IMR-90 (cell line): ENCODE results near the gene RRP9. TPM values are rescaled to one million over a fixed set of nuclear protein-coding genes. Genes with fewer than 3 reads are reported as not detected.
A peak's percentile ranks its signal among the peaks of the same experiment; 100 is the strongest.

Experiments
- ATAC-seq: fragments of 200-7000 bp; cut with Tn5 transposase; 2 replicates; pipeline ENCODE4 v1.9.1; 2020; ENCODE audit warnings: low read depth, mild to moderate bottlenecking, moderate library complexity
- BruUV-seq: library from RNA; stranded (reverse); fragments of 400-500 nt; replicated peaks from 2 replicates; lab custom pipeline; 2021; lab: Mats Ljungman, UMichigan
- CTCF ChIA-PET: fragments of 300-600 bp; formaldehyde crosslinking; extraction: SDS; loops from one replicate; lab custom pipeline; 2021; ENCODE audit warnings: antibody characterized with exemption; lab: Yijun Ruan, JAX
- POLR2A ChIA-PET: fragments of 300-600 bp; sonication (Branson Sonifier 250); formaldehyde crosslinking; loops from one replicate; lab custom pipeline; 2022; ENCODE audit warnings: antibody characterized with exemption; ENCODE audit not compliant: unreplicated experiment; lab: Charles Lee
- DNase-seq: peaks from one replicate; pipeline ENCODE4 v3.0.0; 2013
- H2AFZ ChIP-seq: replicated peaks from 2 replicates; pipeline ENCODE3; 2013; ENCODE audit warnings: low read length, mild to moderate bottlenecking; ENCODE audit not compliant: poor library complexity
- H2AK5ac ChIP-seq: 2 replicates; pipeline ENCODE4 v1.6.1; 2013; ENCODE audit warnings: low read depth, low read length, inconsistent platforms
- H2AK9ac ChIP-seq: replicated peaks from 2 replicates; pipeline ENCODE3; 2013; ENCODE audit warnings: mild to moderate bottlenecking, low read depth, low read length, moderate library complexity; ENCODE audit not compliant: poor library complexity
- H2BK120ac ChIP-seq: 2 replicates; pipeline ENCODE4 v1.6.1; 2013; ENCODE audit warnings: low read depth, low read length, inconsistent platforms
- H2BK15ac ChIP-seq: 3 replicates; pipeline ENCODE4 v1.6.1; 2013; ENCODE audit warnings: low read depth, low read length, inconsistent platforms
- H2BK20ac ChIP-seq: 2 replicates; pipeline ENCODE4 v1.6.1; 2013; ENCODE audit warnings: low read depth, mild to moderate bottlenecking, inconsistent platforms, low read length, moderate library complexity
- H2BK5ac ChIP-seq: 2 replicates; pipeline ENCODE4 v1.6.1; 2013; ENCODE audit warnings: mild to moderate bottlenecking, low read depth, low read length, inconsistent platforms; ENCODE audit not compliant: poor library complexity, severe bottlenecking
- H3K14ac ChIP-seq: replicated peaks from 2 replicates; pipeline ENCODE4 v1.6.1; 2013; ENCODE audit warnings: low read depth, low read length, inconsistent platforms
- H3K18ac ChIP-seq: 2 replicates; pipeline ENCODE4 v1.6.1; 2013; ENCODE audit warnings: low read depth, low read length, control low read depth
- H3K23ac ChIP-seq: 2 replicates; pipeline ENCODE4 v1.6.1; 2013; ENCODE audit warnings: low read depth, low read length, inconsistent platforms
- H3K27ac ChIP-seq: 2 replicates; pipeline ENCODE4 v1.5.1; 2013; ENCODE audit warnings: mild to moderate bottlenecking, control low read depth, low read length; ENCODE audit not compliant: insufficient read depth
- H3K27me3 ChIP-seq: 2 replicates; pipeline ENCODE4 v1.6.1; 2013; ENCODE audit warnings: low read length; ENCODE audit not compliant: control insufficient read depth, insufficient read depth
- H3K36me3 ChIP-seq: 2 replicates; pipeline ENCODE4 v1.6.1; 2013; ENCODE audit warnings: low read length, mixed read lengths; ENCODE audit not compliant: control insufficient read depth, insufficient read depth
- H3K4ac ChIP-seq: 2 replicates; pipeline ENCODE4 v1.6.1; 2013; ENCODE audit warnings: low read depth, low read length, inconsistent platforms
- H3K4me1 ChIP-seq: 2 replicates; pipeline ENCODE4 v1.6.1; 2013; ENCODE audit warnings: low read length, mixed read lengths; ENCODE audit not compliant: control insufficient read depth, insufficient read depth
- H3K4me2 ChIP-seq: 2 replicates; pipeline ENCODE4 v1.6.1; 2013; ENCODE audit warnings: low read depth, mild to moderate bottlenecking, control low read depth, low read length, moderate library complexity
- H3K4me3 ChIP-seq: 2 replicates; pipeline ENCODE4 v1.5.1; 2013; ENCODE audit warnings: low read depth, mild to moderate bottlenecking, control low read depth, low read length, moderate library complexity; ENCODE audit not compliant: insufficient read depth
- H3K56ac ChIP-seq: 2 replicates; pipeline ENCODE4 v1.6.1; 2013; ENCODE audit warnings: low read length, inconsistent platforms; ENCODE audit not compliant: insufficient read depth; ENCODE audit errors: extremely low read depth
- H3K79me1 ChIP-seq, 2 experiments: 2 replicates each; pipeline ENCODE4 v1.6.1; 2013; ENCODE audit warnings: low read length in 2 of 2, inconsistent platforms in 1 of 2, low read depth in 1 of 2
- H3K9ac ChIP-seq: 2 replicates; pipeline ENCODE4 v1.6.1; 2013; ENCODE audit warnings: low read depth, low read length, control low read depth
- H3K9me1 ChIP-seq: 2 replicates; pipeline ENCODE4 v1.6.1; 2013; ENCODE audit warnings: low read length, inconsistent platforms; ENCODE audit not compliant: insufficient read depth
- H3K9me3 ChIP-seq: 2 replicates; pipeline ENCODE4 v1.6.1; 2013; ENCODE audit warnings: low read length; ENCODE audit not compliant: control insufficient read depth, insufficient read depth
- H4K20me1 ChIP-seq: 2 replicates; pipeline ENCODE4 v1.6.1; 2013; ENCODE audit warnings: low read length, inconsistent platforms; ENCODE audit not compliant: insufficient read depth
- H4K5ac ChIP-seq: 2 replicates; pipeline ENCODE4 v1.6.1; 2013; ENCODE audit warnings: mild to moderate bottlenecking, low read depth, low read length, control low read depth
- H4K8ac ChIP-seq, 2 experiments: 2 replicates each; pipeline ENCODE4 v1.6.1; 2013; ENCODE audit warnings: low read depth in 2 of 2, low read length in 2 of 2, control low read depth in 1 of 2, inconsistent platforms in 1 of 2
- H4K91ac ChIP-seq: 2 replicates; pipeline ENCODE4 v1.6.1; 2013; ENCODE audit warnings: low read depth, low read length, inconsistent platforms; ENCODE audit not compliant: insufficient read depth
- BHLHE40 ChIP-seq: fragments of 150-350 bp; IDR thresholded peaks from 2 replicates; pipeline ENCODE4 v1.6.1; 2016; ENCODE audit warnings: mild to moderate bottlenecking, low read depth, low read length
- CEBPB ChIP-seq: IDR thresholded peaks from 2 replicates; pipeline ENCODE4 v1.6.1; 2012; ENCODE audit warnings: low read depth, low read length, improper control_type of control experiment
- CHD1 ChIP-seq: IDR thresholded peaks from 2 replicates; pipeline ENCODE4 v1.6.1; 2012; ENCODE audit warnings: low read depth, low read length, improper control_type of control experiment
- FOS ChIP-seq: fragments of 150-350 bp; IDR thresholded peaks from 2 replicates; pipeline ENCODE4 v1.6.1; 2016; ENCODE audit warnings: low read depth, low read length
- MAFK ChIP-seq: IDR thresholded peaks from 2 replicates; pipeline ENCODE4 v1.6.1; 2012; ENCODE audit warnings: low read depth, low read length, improper control_type of control experiment
- MXI1 ChIP-seq: IDR thresholded peaks from 2 replicates; pipeline ENCODE4 v1.6.1; 2012; ENCODE audit warnings: low read depth, mild to moderate bottlenecking, low read length, moderate library complexity, borderline replicate concordance
- NFE2L2 ChIP-seq: fragments of 150-350 bp; IDR thresholded peaks from 2 replicates; pipeline ENCODE4 v1.6.1; 2016; ENCODE audit warnings: low read depth, mild to moderate bottlenecking, low read length
- POLR2A ChIP-seq: IDR thresholded peaks from 2 replicates; pipeline ENCODE4 v1.6.1; 2012; ENCODE audit warnings: mild to moderate bottlenecking, low read depth, low read length
- RAD21 ChIP-seq: IDR thresholded peaks from 2 replicates; pipeline ENCODE4 v1.6.1; 2012; ENCODE audit warnings: low read length, improper control_type of control experiment
- RCOR1 ChIP-seq: IDR thresholded peaks from 2 replicates; pipeline ENCODE4 v1.6.1; 2012; ENCODE audit warnings: mild to moderate bottlenecking, low read length, improper control_type of control experiment; ENCODE audit not compliant: insufficient replicate concordance
- RFX5 ChIP-seq: IDR thresholded peaks from 2 replicates; pipeline ENCODE4 v1.8.0; 2012; ENCODE audit warnings: low read depth, mild to moderate bottlenecking, low read length, moderate library complexity
- SMC3 ChIP-seq: fragments of 150-350 bp; IDR thresholded peaks from 2 replicates; pipeline ENCODE4 v1.6.1; 2016; ENCODE audit warnings: low read depth, mild to moderate bottlenecking, antibody characterized with exemption, low read length, moderate library complexity
- WGBS, 2 experiments: methylation state at CpG; one replicate each; pipeline versions ENCODE4 v1.1.5 to v1.1.7; 2013; ENCODE audit warnings: missing lambda C conversion rate in 2 of 2; ENCODE audit not compliant: insufficient read length in 1 of 2; ENCODE audit errors: extremely low coverage in 2 of 2; 5-methylcytosine and 5-hydroxymethylcytosine counted together
- dilution Hi-C: fragments of 300-500 bp; cut with HindIII; formaldehyde crosslinking; loops from one replicate; pipeline ENCODE4 v1.14.3; 2018; ENCODE audit warnings: low sequenced_read_pairs; ENCODE audit not compliant: unreplicated experiment
- in situ Hi-C: fragments of 300-500 bp; cut with MboI; formaldehyde crosslinking; loops from 3 replicates; pipeline ENCODE4 v1.14.3; 2019; ENCODE audit warnings: low sequenced_read_pairs, inconsistent platforms, mixed read lengths
- intact Hi-C: fragments of 100-400 bp; cut with micrococcal nuclease; formaldehyde crosslinking; loops from 2 replicates; pipeline ENCODE4 v1.10.0; 2022
- polyA plus RNA-seq, 3 experiments: library from polyadenylated mRNA; depleted of rRNA; stranded (reverse); fragments of >200 nt; gene quantifications; 2 replicates each; pipeline ENCODE4 v1.2.3, GENCODE V29; 2012; ENCODE audit warnings: low replicate concordance in 1 of 3
- total RNA-seq: library from RNA; depleted of rRNA; stranded (reverse); fragments of >200 nt; gene quantifications from 2 replicates; pipeline ENCODE4 v1.2.3, GENCODE V29; 2012
- TF ChIP-seq, protein P1 (sequence below): fragments of 150-350 bp; IDR thresholded peaks from 2 replicates; pipeline ENCODE4 v1.6.1; 2016; ENCODE audit warnings: low read depth, mild to moderate bottlenecking, low read length, moderate library complexity, borderline replicate concordance
- TF ChIP-seq, protein P2 (sequence below): fragments of 150-350 bp; IDR thresholded peaks from 2 replicates; pipeline ENCODE4 v1.6.1; 2017; ENCODE audit warnings: mild to moderate bottlenecking, antibody characterized with exemption, low read length, low read depth
- TF ChIP-seq, protein P3 (sequence below): conservative IDR thresholded peaks from 2 replicates; pipeline ENCODE4 v1.5.1; 2012; ENCODE audit warnings: mild to moderate bottlenecking, low read depth, low read length, improper control_type of control experiment

RRP9 gene
- total and polyA plus RNA-seq, 2 of the 4 experiments (the other 2 are of a cell fraction): 30.9 to 39.8 TPM

DNA sequence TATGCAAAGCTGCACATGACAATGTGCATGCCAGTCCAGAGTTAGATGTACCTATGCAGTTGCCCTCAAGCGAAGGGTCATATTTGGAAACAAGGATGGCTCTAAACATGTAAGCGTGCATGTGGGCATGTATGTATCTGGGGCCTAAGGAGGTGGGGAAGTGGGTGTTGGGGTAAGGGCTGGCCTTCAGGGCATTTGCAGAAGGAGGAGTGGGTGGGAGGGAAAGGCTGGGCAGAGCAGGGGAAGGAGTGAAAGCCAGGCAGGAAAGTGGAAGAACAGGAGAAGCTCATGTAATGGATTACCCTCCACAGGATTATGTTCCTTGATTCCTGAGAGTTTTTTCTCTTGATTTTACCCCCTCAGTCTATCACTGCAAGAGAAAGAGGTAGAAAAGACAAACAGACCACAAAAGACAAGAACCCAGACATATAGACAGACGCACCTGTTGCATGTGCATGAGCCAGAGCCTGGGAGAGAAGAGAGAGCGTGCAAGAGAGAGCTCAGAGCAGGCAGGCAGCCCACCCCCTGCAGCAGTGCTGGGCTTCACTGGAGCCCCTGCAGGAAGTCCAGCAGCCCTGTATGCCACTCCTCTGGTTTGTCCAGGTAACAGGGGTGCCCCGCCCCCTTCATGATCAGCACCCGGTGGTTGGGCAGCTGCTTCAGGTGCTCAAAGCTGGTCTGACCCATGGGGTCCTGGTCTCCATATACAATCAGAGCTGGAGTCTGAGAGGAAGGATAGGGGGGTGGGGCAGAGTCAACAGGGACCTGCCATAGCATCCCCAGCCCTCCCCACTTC lies 27.4 kb upstream of the RRP9 start:
- Histone ChIP-seq H4K5ac (no peak overlapping the region), H3K9ac (no peak overlapping the region), H2BK120ac (no peak overlapping the region), H3K18ac (no peak overlapping the region), H3K27me3 (no peaks in the 10 kb centered on the region), H3K4me2 (no peak overlapping the region; the same call in 1 of the 2 replicates), H3K56ac (no peak overlapping the region), H4K20me1 (no peaks in the 10 kb centered on the region; the same call in 1 of the 2 replicates), H3K9me3 (no peaks in the 10 kb centered on the region), H3K36me3 (no peaks in the 10 kb centered on the region; the same call in 1 of the 2 replicates), H2BK20ac (no peak overlapping the region), H2BK5ac (no peak overlapping the region), H3K4ac (peak overlapping the region; percentile 63; the same call in 1 of the 2 replicates), H4K8ac (no peak overlapping the region), H3K23ac (peak overlapping the region; percentile 48; the same call in 1 of the 2 replicates), H4K91ac (no peak overlapping the region), H3K79me1 (peaks cover 35 to 61% of the 10 kb centered on the region in 2 experiments), H3K27ac (no peak overlapping the region), H2AFZ (peak overlapping the region; percentile 38), H3K4me1 (peaks cover 26% of the 10 kb centered on the region), H2AK5ac (no peak overlapping the region), H3K4me3 (no peak overlapping the region), H3K9me1 (peaks cover 21% of the 10 kb centered on the region), H2AK9ac (no peak overlapping the region), H3K14ac (0 out of 2 replicates have a peak overlapping the region, but pooled peaks have one; percentile 52), H2BK15ac (no peak overlapping the region)
- in situ Hi-C loops: loop anchor here (25.0 kb wide), 1 partner anchor 1632 kb away; the partner anchor contains the start of genes RASSF1, TUSC2 and ZMYND10
- dilution Hi-C loops: no loop called here
- DNase-seq (no peak), ATAC-seq (no peak)
- POLR2A ChIA-PET: no interaction called here
- BruUV-seq: no TSS peak
- intact Hi-C loops: no loop called here
- CTCF ChIA-PET: no interaction called here
- 100% methylated on average over 2 of the region's 6 CpGs; no CpG with 5 or more reads in 1 of the 2 experiments for WGBS, 2 experiments
- TF ChIP-seq, protein P1, sequence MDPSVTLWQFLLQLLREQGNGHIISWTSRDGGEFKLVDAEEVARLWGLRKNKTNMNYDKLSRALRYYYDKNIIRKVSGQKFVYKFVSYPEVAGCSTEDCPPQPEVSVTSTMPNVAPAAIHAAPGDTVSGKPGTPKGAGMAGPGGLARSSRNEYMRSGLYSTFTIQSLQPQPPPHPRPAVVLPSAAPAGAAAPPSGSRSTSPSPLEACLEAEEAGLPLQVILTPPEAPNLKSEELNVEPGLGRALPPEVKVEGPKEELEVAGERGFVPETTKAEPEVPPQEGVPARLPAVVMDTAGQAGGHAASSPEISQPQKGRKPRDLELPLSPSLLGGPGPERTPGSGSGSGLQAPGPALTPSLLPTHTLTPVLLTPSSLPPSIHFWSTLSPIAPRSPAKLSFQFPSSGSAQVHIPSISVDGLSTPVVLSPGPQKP: no peak
- TF ChIP-seq, protein P2, sequence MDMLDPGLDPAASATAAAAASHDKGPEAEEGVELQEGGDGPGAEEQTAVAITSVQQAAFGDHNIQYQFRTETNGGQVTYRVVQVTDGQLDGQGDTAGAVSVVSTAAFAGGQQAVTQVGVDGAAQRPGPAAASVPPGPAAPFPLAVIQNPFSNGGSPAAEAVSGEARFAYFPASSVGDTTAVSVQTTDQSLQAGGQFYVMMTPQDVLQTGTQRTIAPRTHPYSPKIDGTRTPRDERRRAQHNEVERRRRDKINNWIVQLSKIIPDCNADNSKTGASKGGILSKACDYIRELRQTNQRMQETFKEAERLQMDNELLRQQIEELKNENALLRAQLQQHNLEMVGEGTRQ: no peak
- TF ChIP-seq NFE2L2: no peak
- no peak for TF ChIP-seq FOS
- TF ChIP-seq MXI1: no peak
- no peak for TF ChIP-seq BHLHE40
- no peak for TF ChIP-seq RFX5
- no peak for TF ChIP-seq CHD1
- no peak for TF ChIP-seq RCOR1
- no peak for TF ChIP-seq SMC3
- no peak for TF ChIP-seq POLR2A
- TF ChIP-seq, protein P3, sequence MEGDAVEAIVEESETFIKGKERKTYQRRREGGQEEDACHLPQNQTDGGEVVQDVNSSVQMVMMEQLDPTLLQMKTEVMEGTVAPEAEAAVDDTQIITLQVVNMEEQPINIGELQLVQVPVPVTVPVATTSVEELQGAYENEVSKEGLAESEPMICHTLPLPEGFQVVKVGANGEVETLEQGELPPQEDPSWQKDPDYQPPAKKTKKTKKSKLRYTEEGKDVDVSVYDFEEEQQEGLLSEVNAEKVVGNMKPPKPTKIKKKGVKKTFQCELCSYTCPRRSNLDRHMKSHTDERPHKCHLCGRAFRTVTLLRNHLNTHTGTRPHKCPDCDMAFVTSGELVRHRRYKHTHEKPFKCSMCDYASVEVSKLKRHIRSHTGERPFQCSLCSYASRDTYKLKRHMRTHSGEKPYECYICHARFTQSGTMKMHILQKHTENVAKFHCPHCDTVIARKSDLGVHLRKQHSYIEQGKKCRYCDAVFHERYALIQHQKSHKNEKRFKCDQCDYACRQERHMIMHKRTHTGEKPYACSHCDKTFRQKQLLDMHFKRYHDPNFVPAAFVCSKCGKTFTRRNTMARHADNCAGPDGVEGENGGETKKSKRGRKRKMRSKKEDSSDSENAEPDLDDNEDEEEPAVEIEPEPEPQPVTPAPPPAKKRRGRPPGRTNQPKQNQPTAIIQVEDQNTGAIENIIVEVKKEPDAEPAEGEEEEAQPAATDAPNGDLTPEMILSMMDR: no peak
- no peak for TF ChIP-seq MAFK
- no peak for TF ChIP-seq CEBPB
- no peak for TF ChIP-seq RAD21
